ENCODE data around the gene FAM72A.
"Not testable (repeated sequence)": the region's sequence is repeated elsewhere in the genome, so short reads cannot be mapped to it uniquely, and the experiment has no call there.

The FAM72A gene

GRCh38 chr1:206220332-206221000, 17.8 kb upstream of the FAM72A start:
- not testable (repeated sequence) for H3K4me3 Mint-ChIP-seq, ATAC-seq, H3K9me3 Mint-ChIP-seq, H3K36me3 Mint-ChIP-seq, H3K27ac Mint-ChIP-seq, H3K4me1 Mint-ChIP-seq, H3K27me3 Mint-ChIP-seq

GRCh38 chr1:206219514-206220331, 17.1 kb upstream of the FAM72A start:
- not testable (repeated sequence) for H3K27ac Mint-ChIP-seq

GRCh38 chr1:206218765-206219164, 16.1 kb upstream of the FAM72A start:
- H3K27me3 Mint-ChIP-seq, H3K36me3 Mint-ChIP-seq, H3K27ac Mint-ChIP-seq, ATAC-seq, H3K4me3 Mint-ChIP-seq, H3K9me3 Mint-ChIP-seq, H3K4me1 Mint-ChIP-seq: not testable (repeated sequence)

More at GRCh38 chr1:206219514-206220331, 17.1 kb upstream of the FAM72A start:
- not testable (repeated sequence) for H3K36me3 Mint-ChIP-seq, H3K4me3 Mint-ChIP-seq, ATAC-seq, H3K27me3 Mint-ChIP-seq, H3K4me1 Mint-ChIP-seq, H3K9me3 Mint-ChIP-seq

GRCh38 chr1:206218285-206218684, 15.6 kb upstream of the FAM72A start:
- H3K4me3 Mint-ChIP-seq, H3K27ac Mint-ChIP-seq, H3K9me3 Mint-ChIP-seq, H3K4me1 Mint-ChIP-seq, H3K27me3 Mint-ChIP-seq, H3K36me3 Mint-ChIP-seq, ATAC-seq: not testable (repeated sequence)

- H3K27me3 Mint-ChIP-seq, H3K4me1 Mint-ChIP-seq, H3K36me3 Mint-ChIP-seq, H3K4me3 Mint-ChIP-seq, ATAC-seq, H3K9me3 Mint-ChIP-seq, H3K27ac Mint-ChIP-seq: not testable (repeated sequence)
Observed at GRCh38 chr1:206215600-206216392, 13.2 kb upstream of the FAM72A start.

- ATAC-seq, H3K36me3 Mint-ChIP-seq, H3K27me3 Mint-ChIP-seq, H3K9me3 Mint-ChIP-seq, H3K4me3 Mint-ChIP-seq, H3K4me1 Mint-ChIP-seq, H3K27ac Mint-ChIP-seq: not testable (repeated sequence)
Observed at GRCh38 chr1:206210802-206211201, 8.2 kb upstream of the FAM72A start.

GRCh38 chr1:206205569-206205968, 2.9 kb upstream of the FAM72A start:
- H3K27me3 Mint-ChIP-seq, H3K4me1 Mint-ChIP-seq, H3K4me3 Mint-ChIP-seq, H3K36me3 Mint-ChIP-seq, H3K27ac Mint-ChIP-seq, ATAC-seq, H3K9me3 Mint-ChIP-seq: not testable (repeated sequence)

GRCh38 chr1:206204871-206205270, 2.2 kb upstream of the FAM72A start:
- not testable (repeated sequence) for ATAC-seq
- peak overlapping the region; percentile 86 for H3K4me3 Mint-ChIP-seq

GRCh38 chr1:206204159-206204511, 1.5 kb upstream of the FAM72A start:
- not testable (repeated sequence) for H3K36me3 Mint-ChIP-seq, H3K27ac Mint-ChIP-seq, H3K27me3 Mint-ChIP-seq, ATAC-seq, H3K4me1 Mint-ChIP-seq, H3K9me3 Mint-ChIP-seq
- peak overlapping the region; percentile 82 for H3K4me3 Mint-ChIP-seq

More at GRCh38 chr1:206204871-206205270, 2.2 kb upstream of the FAM72A start:
- not testable (repeated sequence) for H3K27ac Mint-ChIP-seq, H3K4me1 Mint-ChIP-seq, H3K36me3 Mint-ChIP-seq, H3K9me3 Mint-ChIP-seq, H3K27me3 Mint-ChIP-seq

- H3K4me1 Mint-ChIP-seq, H3K9me3 Mint-ChIP-seq: not testable (repeated sequence)
- ATAC-seq = peak; percentile 31
Observed at GRCh38 chr1:206203364-206204158, 922 bp upstream of the FAM72A start, which contains the start of gene SRGAP2. Gene SRGAP2 (plus strand): TSS chr1:206203541. CDS start chr1:206205971, 2,430 bp downstream.

GRCh38 chr1:206196748-206197424, 5.8 kb downstream of the FAM72A start:
- not testable (repeated sequence) for H3K36me3 Mint-ChIP-seq, H3K4me3 Mint-ChIP-seq, ATAC-seq, H3K27ac Mint-ChIP-seq, H3K9me3 Mint-ChIP-seq, H3K27me3 Mint-ChIP-seq, H3K4me1 Mint-ChIP-seq

More at GRCh38 chr1:206203364-206204158, 922 bp upstream of the FAM72A start, which contains the start of gene SRGAP2:
- H3K27me3 Mint-ChIP-seq, H3K36me3 Mint-ChIP-seq: not testable (repeated sequence)
- Mint-ChIP-seq H3K27ac (peak within 1 kb of the TSS; percentile 70), H3K4me3 (peak within 1 kb of the TSS; percentile 90)

- H3K27me3 Mint-ChIP-seq, H3K27ac Mint-ChIP-seq, H3K36me3 Mint-ChIP-seq, ATAC-seq, H3K9me3 Mint-ChIP-seq, H3K4me1 Mint-ChIP-seq, H3K4me3 Mint-ChIP-seq: not testable (repeated sequence)
Observed at GRCh38 chr1:206195182-206195581, 7.5 kb downstream of the FAM72A start.

- ATAC-seq, H3K27ac Mint-ChIP-seq, H3K27me3 Mint-ChIP-seq, H3K4me3 Mint-ChIP-seq, H3K36me3 Mint-ChIP-seq, H3K9me3 Mint-ChIP-seq, H3K4me1 Mint-ChIP-seq: not testable (repeated sequence)
Observed at GRCh38 chr1:206186826-206187225, 15.8 kb downstream of the FAM72A start.

GRCh38 chr1:206185778-206186177, 16.9 kb downstream of the FAM72A start:
- not testable (repeated sequence) for ATAC-seq, H3K4me3 Mint-ChIP-seq, H3K9me3 Mint-ChIP-seq, H3K36me3 Mint-ChIP-seq, H3K27me3 Mint-ChIP-seq, H3K27ac Mint-ChIP-seq, H3K4me1 Mint-ChIP-seq
